ENCODE results near the gene ARPC4.

The ARPC4 gene

DNA sequence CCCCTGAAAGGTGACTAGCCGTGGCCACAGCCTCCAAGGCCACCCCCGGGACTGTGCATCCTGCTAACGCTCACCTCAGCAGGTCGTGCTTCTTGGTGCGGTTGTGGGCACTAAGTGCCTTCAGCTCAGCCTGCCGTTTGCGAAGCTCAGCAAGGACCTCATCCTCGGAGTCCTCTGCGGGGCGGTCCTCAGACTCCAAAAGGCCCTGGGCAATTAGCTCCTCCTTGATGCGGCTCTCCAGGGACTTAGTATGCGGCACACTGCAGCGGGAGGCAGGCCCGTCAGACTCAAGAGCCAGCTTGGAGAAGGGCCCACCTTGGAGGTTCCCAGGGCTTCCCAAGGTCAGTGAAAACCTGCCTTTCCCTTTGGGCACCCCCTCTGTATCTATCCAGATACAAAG, 8.9 kb upstream of the ARPC4 start:
- Histone ChIP-seq H3K27me3 (ENCODE audit: insufficient read depth, poor library complexity, severe bottlenecking) (no peaks in the 10 kb centered on the region), H3K27ac (replicated peaks) (no peak overlapping the region), H3K4me3 (replicated peaks; ENCODE audit: insufficient read depth, low read length) (no peak overlapping the region)
- TF ChIP-seq, protein P1, sequence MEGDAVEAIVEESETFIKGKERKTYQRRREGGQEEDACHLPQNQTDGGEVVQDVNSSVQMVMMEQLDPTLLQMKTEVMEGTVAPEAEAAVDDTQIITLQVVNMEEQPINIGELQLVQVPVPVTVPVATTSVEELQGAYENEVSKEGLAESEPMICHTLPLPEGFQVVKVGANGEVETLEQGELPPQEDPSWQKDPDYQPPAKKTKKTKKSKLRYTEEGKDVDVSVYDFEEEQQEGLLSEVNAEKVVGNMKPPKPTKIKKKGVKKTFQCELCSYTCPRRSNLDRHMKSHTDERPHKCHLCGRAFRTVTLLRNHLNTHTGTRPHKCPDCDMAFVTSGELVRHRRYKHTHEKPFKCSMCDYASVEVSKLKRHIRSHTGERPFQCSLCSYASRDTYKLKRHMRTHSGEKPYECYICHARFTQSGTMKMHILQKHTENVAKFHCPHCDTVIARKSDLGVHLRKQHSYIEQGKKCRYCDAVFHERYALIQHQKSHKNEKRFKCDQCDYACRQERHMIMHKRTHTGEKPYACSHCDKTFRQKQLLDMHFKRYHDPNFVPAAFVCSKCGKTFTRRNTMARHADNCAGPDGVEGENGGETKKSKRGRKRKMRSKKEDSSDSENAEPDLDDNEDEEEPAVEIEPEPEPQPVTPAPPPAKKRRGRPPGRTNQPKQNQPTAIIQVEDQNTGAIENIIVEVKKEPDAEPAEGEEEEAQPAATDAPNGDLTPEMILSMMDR (IDR thresholded peaks at IDR 0.05; ENCODE audit: insufficient read depth, low read length), result no peak
- TF ChIP-seq GABPA (IDR thresholded peaks at IDR 0.05; ENCODE audit: low read depth), result no peak
- TF ChIP-seq, protein P2, sequence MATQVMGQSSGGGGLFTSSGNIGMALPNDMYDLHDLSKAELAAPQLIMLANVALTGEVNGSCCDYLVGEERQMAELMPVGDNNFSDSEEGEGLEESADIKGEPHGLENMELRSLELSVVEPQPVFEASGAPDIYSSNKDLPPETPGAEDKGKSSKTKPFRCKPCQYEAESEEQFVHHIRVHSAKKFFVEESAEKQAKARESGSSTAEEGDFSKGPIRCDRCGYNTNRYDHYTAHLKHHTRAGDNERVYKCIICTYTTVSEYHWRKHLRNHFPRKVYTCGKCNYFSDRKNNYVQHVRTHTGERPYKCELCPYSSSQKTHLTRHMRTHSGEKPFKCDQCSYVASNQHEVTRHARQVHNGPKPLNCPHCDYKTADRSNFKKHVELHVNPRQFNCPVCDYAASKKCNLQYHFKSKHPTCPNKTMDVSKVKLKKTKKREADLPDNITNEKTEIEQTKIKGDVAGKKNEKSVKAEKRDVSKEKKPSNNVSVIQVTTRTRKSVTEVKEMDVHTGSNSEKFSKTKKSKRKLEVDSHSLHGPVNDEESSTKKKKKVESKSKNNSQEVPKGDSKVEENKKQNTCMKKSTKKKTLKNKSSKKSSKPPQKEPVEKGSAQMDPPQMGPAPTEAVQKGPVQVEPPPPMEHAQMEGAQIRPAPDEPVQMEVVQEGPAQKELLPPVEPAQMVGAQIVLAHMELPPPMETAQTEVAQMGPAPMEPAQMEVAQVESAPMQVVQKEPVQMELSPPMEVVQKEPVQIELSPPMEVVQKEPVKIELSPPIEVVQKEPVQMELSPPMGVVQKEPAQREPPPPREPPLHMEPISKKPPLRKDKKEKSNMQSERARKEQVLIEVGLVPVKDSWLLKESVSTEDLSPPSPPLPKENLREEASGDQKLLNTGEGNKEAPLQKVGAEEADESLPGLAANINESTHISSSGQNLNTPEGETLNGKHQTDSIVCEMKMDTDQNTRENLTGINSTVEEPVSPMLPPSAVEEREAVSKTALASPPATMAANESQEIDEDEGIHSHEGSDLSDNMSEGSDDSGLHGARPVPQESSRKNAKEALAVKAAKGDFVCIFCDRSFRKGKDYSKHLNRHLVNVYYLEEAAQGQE (IDR thresholded peaks at IDR 0.05; ENCODE audit: insufficient replicate concordance, low read depth), result no peak
- TF ChIP-seq POLR2AphosphoS5 (IDR thresholded peaks at IDR 0.05; ENCODE audit: low read depth), result no peak
- TF ChIP-seq SPI1 (IDR thresholded peaks at IDR 0.05; ENCODE audit: borderline replicate concordance, low read depth), result no peak
- DNase-seq (ENCODE audit: low read depth in 1 of 2, low spot score in 1 of 2), result no peak

DNA sequence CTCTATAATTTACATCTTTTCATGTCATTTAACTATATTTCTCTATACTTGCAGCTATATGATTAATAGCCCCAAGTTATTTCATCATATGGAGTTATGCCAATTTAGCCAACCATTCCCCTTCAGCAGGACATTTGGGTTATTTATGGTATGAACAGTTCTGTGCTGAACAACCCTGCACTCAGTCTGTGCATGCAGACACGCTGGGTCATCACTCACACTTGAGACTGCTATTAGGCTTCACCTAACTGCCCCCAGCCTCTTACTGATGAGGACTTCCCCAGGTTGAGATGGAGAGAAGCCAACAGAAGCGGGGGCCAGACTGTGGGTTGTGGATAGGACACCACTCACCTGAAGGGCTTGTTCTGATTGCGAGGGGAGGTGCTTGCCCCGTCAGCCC, 7.9 kb upstream of the ARPC4 start:
- H3K4me3 ChIP-seq (replicated peaks; ENCODE audit: insufficient read depth, low read length), result no peak overlapping the region
- no peak for DNase-seq (ENCODE audit: low read depth in 1 of 2, low spot score in 1 of 2)
- TF ChIP-seq GABPA (IDR thresholded peaks at IDR 0.05; ENCODE audit: low read depth), result no peak
- TF ChIP-seq, protein P1 (IDR thresholded peaks at IDR 0.05; ENCODE audit: insufficient read depth, low read length), result no peak
- TF ChIP-seq SPI1 (IDR thresholded peaks at IDR 0.05; ENCODE audit: borderline replicate concordance, low read depth), result no peak
- TF ChIP-seq POLR2AphosphoS5 (IDR thresholded peaks at IDR 0.05; ENCODE audit: low read depth), result no peak
- TF ChIP-seq, protein P2 (IDR thresholded peaks at IDR 0.05; ENCODE audit: insufficient replicate concordance, low read depth), result no peak
- H3K27me3 ChIP-seq (ENCODE audit: insufficient read depth, poor library complexity, severe bottlenecking), result no peaks in the 10 kb centered on the region
- H3K27ac ChIP-seq (replicated peaks), result no peak overlapping the region

DNA sequence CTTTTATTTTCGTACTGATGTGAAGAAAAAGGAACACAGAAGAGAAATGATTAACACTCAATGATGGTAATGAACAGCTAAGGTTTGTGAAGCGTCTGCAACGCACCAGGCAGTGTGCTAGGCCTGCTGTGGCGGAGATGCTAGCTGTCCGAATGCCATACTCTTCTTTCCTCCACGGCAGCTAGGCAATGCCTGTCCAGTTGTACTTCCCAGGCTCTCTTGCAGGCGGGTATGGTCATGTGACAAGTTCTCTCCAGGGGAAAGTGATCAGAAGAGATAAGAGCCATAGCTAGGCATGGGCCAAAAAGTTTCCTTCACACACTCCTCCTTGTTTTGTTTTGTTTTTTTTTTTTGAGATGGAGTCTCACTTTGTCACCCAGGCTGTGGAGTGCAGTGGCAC, 7.3 kb upstream of the ARPC4 start:
- H3K27me3 ChIP-seq (ENCODE audit: insufficient read depth, poor library complexity, severe bottlenecking), result no peaks in the 10 kb centered on the region
- H3K4me3 ChIP-seq (replicated peaks; ENCODE audit: insufficient read depth, low read length), result no peak overlapping the region
- H3K27ac ChIP-seq (replicated peaks), result 0 out of 2 replicates have a peak overlapping the region, but pooled peaks have one; percentile 7
- no peak for DNase-seq (ENCODE audit: low read depth in 1 of 2, low spot score in 1 of 2)
- no peak for TF ChIP-seq SPI1 (IDR thresholded peaks at IDR 0.05; ENCODE audit: borderline replicate concordance, low read depth)
- no peak for TF ChIP-seq POLR2AphosphoS5 (IDR thresholded peaks at IDR 0.05; ENCODE audit: low read depth)

DNA sequence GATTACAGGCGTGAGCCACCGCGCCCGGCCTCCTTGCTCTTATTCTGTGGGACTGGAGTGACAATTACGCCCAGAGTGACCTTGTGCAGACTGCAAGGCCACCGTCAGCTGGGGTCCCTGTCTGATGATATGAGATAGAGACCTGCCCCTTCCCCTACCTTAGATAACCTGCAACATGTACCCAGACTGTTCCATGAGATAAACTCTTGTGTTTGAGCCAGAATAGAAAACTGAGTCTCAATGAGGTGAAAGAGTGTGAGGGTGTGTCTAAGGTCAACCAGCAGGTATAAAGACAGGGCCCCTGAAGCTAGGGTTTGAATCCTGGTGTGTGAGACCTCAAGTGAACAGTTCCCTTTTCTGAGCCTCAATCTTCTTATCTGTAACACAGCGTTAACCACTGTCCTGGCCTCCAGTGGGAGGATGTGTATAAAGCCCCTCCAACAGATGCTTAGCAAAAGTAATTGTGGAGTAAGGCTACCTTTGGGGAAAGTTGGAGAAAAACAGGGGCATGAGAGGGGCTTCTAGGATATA, 6.6 kb upstream of the ARPC4 start:
- H3K27me3 ChIP-seq (ENCODE audit: insufficient read depth, poor library complexity, severe bottlenecking), result no peaks in the 10 kb centered on the region
- H3K4me3 ChIP-seq (replicated peaks; ENCODE audit: insufficient read depth, low read length), result no peak overlapping the region
- TF ChIP-seq, protein P1 (IDR thresholded peaks at IDR 0.05; ENCODE audit: insufficient read depth, low read length), result no peak
- peak; percentile 58; the same call in 1 of the 2 replicates for TF ChIP-seq SPI1 (IDR thresholded peaks at IDR 0.05; ENCODE audit: borderline replicate concordance, low read depth)
- DNase-seq (ENCODE audit: low read depth in 1 of 2, low spot score in 1 of 2), result peak in 1 of 2 experiments; percentile 25
- H3K27ac ChIP-seq (replicated peaks), result peak overlapping the region; percentile 41

All from HL-60 (cell line).